HG03066 (cell line): ENCODE results near the gene AKAP8.
"Not testable (repeated sequence)": the region's sequence is repeated elsewhere in the genome, so short reads cannot be mapped to it uniquely, and the experiment has no call there.

Source experiments
- ATAC-seq: cut with Tn5 transposase; IDR thresholded peaks from one replicate; pipeline ENCODE4 v1.9.1; 2021; ENCODE audit warnings: low read depth; ENCODE audit not compliant: unreplicated experiment

The AKAP8 gene

GRCh38 chr19:15404097-15404779, 24.7 kb upstream of the AKAP8 start:
- ATAC-seq = no peak

- ATAC-seq = no peak
Measured at GRCh38 chr19:15403151-15403531, 23.6 kb upstream of the AKAP8 start.

GRCh38 chr19:15402411-15403150, 23.0 kb upstream of the AKAP8 start:
- ATAC-seq = no peak

- no peak for ATAC-seq
Measured at GRCh38 chr19:15401397-15401710, 21.8 kb upstream of the AKAP8 start.

- no peak for ATAC-seq
Measured at GRCh38 chr19:15400521-15401396, 21.2 kb upstream of the AKAP8 start.

GRCh38 chr19:15399635-15400034, 20.0 kb upstream of the AKAP8 start:
- ATAC-seq = no peak

- no peak for ATAC-seq
Measured at GRCh38 chr19:15399234-15399515, 19.6 kb upstream of the AKAP8 start.

GRCh38 chr19:15398501-15399233, 19.1 kb upstream of the AKAP8 start:
- no peak for ATAC-seq

GRCh38 chr19:15397782-15398181, 18.2 kb upstream of the AKAP8 start:
- ATAC-seq = no peak

- no peak for ATAC-seq
Measured at GRCh38 chr19:15397236-15397635, 17.6 kb upstream of the AKAP8 start.

- ATAC-seq = no peak
Measured at GRCh38 chr19:15396436-15396835, 16.8 kb upstream of the AKAP8 start.

- not testable (repeated sequence) for ATAC-seq
Measured at GRCh38 chr19:15395251-15395650, 15.7 kb upstream of the AKAP8 start.

- ATAC-seq = no peak
Measured at GRCh38 chr19:15394426-15394825, 14.8 kb upstream of the AKAP8 start.

- no peak for ATAC-seq
Measured at GRCh38 chr19:15393963-15394362, 14.4 kb upstream of the AKAP8 start.

GRCh38 chr19:15390814-15391213, 11.2 kb upstream of the AKAP8 start:
- ATAC-seq = no peak

- no peak for ATAC-seq
Measured at GRCh38 chr19:15381864-15382263, 2.3 kb upstream of the AKAP8 start.

- ATAC-seq = no peak
Measured at GRCh38 chr19:15381429-15381828, 1.8 kb upstream of the AKAP8 start.

- peak; percentile 37 for ATAC-seq
Measured at GRCh38 chr19:15379999-15380647, 536 bp upstream of the AKAP8 start.

GRCh38 chr19:15378534-15379082, 979 bp downstream of the AKAP8 start:
- ATAC-seq = no peak

GRCh38 chr19:15374796-15375440, 4.7 kb downstream of the AKAP8 start:
- no peak for ATAC-seq
